ENCODE measurements around the gene DES. TPM values are rescaled to one million over a fixed set of nuclear protein-coding genes. Genes with fewer than 3 reads are reported as not detected.
A peak's percentile ranks its signal among the peaks of the same experiment; 100 is the strongest.

The DES gene
- total RNA-seq, 1 experiment from 2014 or later, result not detected

GRCh38 chr2:219430633-219431615 lies 12.7 kb downstream of the DES start:
- in situ Hi-C loops (cut with HindIII; ENCODE audit: low pct_unique_long_range_greater_than_20kb, low sequenced_read_pairs), result no loop called here
- DNase-seq (ENCODE audit: low read depth, low spot score), result peak; percentile 45

DNA sequence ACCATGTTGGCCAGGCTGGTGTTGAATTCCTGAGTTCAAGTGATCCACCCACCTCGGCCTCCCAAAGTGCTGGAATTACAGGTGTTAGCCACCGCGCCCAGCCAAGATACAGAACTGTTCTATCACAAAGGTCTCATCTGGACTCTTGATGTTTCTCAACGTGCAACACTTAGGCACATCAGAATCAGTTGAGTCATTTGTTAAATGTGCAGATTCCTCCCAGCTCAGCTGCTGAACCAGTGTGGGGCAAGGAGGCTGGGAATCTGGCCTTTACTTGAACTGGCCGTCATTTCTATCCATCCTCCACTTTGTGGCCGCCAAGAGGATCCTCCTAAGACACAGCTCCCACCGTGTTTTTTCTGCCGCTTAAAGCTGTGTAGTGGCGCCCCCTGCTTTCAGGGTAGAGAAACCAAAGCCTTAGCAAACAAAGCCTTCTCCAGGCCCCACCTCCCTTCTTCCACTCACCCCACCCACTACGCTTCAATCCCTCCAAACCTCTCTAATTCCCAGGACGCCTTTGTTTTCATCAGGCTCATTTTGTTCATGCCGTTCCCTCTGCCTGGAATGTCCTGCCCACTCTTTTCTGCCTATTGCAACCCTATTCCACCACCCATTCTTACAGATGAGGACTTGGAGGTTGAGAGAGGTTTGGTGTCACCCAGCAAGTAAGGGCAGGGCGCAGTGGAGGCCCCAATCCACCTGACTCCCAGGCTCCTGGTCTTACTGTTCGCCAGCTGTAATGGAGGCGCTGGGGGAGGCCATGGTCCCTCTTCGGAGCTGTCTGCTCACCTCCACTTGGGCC lies 15.7 kb downstream of the DES start:
- DNase-seq (ENCODE audit: low read depth, low spot score), result peak; percentile 84
- in situ Hi-C loops (cut with HindIII; ENCODE audit: low pct_unique_long_range_greater_than_20kb, low sequenced_read_pairs), result no loop called here

- in situ Hi-C loops (cut with HindIII; ENCODE audit: low pct_unique_long_range_greater_than_20kb, low sequenced_read_pairs), result no loop called here
- DNase-seq (ENCODE audit: low read depth, low spot score), result no peak
Measured at GRCh38 chr2:219434468-219434717, 16.2 kb downstream of the DES start.

GRCh38 chr2:219434718-219435525 lies 16.7 kb downstream of the DES start, which contains the start of gene SPEG:
Gene SPEG (plus strand): TSS chr2:219434843. CDS start chr2:219434978, 135 bp downstream.
- no peak for DNase-seq (ENCODE audit: low read depth, low spot score)
- in situ Hi-C loops (cut with HindIII; ENCODE audit: low pct_unique_long_range_greater_than_20kb, low sequenced_read_pairs), result no loop called here

GRCh38 chr2:219435701-219436100 lies 17.5 kb downstream of the DES start:
- DNase-seq (ENCODE audit: low read depth, low spot score), result no peak
- in situ Hi-C loops (cut with HindIII; ENCODE audit: low pct_unique_long_range_greater_than_20kb, low sequenced_read_pairs), result no loop called here

DNA sequence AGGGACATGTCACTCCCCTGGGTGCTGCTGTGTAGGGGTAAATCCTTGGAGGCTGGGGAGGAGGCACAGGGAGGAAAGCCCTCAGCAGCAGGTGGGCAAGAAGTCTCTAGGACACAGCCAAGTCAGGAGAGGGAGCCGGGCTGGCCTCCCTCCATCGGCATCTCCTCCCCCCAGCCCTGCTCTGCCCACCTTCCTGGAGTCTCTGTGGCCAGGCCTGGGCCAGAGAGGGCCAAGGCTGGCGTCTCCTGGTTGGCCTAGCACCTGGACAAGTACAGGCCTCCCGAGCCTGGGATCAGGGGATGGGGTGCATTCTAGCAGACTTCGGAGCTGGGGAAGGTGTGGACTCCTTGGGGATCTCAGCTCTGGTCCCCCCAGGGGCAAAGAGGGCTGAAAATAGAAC lies 18.3 kb downstream of the DES start:
- in situ Hi-C loops (cut with HindIII; ENCODE audit: low pct_unique_long_range_greater_than_20kb, low sequenced_read_pairs), result no loop called here

DNA sequence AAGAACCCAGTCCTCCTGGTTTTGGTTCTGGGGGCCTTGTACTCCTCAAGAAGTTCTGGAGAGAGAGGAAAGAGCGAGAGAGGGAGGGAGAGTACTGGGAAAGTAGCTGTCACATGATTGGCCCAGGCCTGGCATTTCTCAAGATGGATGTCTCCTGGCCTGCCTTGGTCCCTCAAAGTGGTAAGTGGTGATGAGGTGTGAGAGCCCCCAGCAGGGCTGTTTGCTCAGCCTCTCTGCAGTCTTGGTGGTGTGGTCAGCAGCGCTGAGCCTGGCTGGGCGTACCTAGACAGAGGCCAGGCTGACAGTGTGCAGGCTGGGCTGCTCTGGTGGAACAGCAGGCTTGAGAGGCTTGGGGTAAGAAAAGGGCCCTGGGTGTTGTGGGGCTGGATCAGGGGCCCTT lies 19.0 kb downstream of the DES start:
- in situ Hi-C loops (cut with HindIII; ENCODE audit: low pct_unique_long_range_greater_than_20kb, low sequenced_read_pairs), result no loop called here
- no peak for DNase-seq (ENCODE audit: low read depth, low spot score)

More for the DNA sequence above, 18.3 kb downstream of the DES start:
- DNase-seq (ENCODE audit: low read depth, low spot score), result no peak

- DNase-seq (ENCODE audit: low read depth, low spot score), result no peak
- in situ Hi-C loops (cut with HindIII; ENCODE audit: low pct_unique_long_range_greater_than_20kb, low sequenced_read_pairs), result no loop called here
Measured at GRCh38 chr2:219437690-219438206, 19.6 kb downstream of the DES start.

DNA sequence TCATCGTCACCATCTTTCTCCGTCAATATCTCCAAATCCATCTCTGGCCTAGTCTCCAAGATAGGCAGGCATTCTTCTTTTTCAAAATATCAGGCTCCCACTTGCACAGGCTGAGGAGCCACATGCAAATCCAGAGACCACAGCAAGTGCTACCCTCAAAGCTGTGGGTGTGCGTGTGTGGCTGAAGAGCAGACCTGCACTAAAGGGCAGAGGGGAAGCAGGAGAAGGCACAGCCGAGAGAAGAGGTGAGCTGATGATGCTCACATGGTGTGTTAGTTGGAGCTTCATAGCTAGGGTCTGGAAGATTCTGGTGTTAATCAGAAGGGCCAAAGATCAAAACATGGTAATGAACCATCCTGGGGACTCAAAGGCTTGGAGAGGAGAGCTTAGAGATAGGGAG lies 20.3 kb downstream of the DES start:
- in situ Hi-C loops (cut with HindIII; ENCODE audit: low pct_unique_long_range_greater_than_20kb, low sequenced_read_pairs), result no loop called here
- no peak for DNase-seq (ENCODE audit: low read depth, low spot score)

DNA sequence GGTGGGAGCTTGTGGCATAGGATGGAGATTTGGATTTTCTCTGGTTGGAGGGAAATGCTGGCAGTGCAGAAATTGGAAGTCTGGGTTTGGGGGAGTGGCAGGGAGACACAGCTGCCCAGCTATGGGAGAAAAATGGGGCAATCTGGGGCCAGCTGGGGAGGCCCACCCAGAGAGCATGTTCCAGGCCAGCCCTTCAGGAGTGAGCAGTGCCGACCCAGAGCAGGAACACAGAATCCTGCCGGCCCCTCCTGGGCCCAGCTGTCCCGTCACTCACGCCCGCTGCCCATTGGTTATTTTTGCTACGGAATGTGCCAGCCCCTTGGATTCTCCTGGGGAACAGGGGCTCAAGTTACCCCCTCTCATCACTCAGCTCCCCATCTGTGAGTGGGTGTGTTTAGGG lies 21.3 kb downstream of the DES start:
- in situ Hi-C loops (cut with HindIII; ENCODE audit: low pct_unique_long_range_greater_than_20kb, low sequenced_read_pairs), result no loop called here
- DNase-seq (ENCODE audit: low read depth, low spot score), result no peak

DNA sequence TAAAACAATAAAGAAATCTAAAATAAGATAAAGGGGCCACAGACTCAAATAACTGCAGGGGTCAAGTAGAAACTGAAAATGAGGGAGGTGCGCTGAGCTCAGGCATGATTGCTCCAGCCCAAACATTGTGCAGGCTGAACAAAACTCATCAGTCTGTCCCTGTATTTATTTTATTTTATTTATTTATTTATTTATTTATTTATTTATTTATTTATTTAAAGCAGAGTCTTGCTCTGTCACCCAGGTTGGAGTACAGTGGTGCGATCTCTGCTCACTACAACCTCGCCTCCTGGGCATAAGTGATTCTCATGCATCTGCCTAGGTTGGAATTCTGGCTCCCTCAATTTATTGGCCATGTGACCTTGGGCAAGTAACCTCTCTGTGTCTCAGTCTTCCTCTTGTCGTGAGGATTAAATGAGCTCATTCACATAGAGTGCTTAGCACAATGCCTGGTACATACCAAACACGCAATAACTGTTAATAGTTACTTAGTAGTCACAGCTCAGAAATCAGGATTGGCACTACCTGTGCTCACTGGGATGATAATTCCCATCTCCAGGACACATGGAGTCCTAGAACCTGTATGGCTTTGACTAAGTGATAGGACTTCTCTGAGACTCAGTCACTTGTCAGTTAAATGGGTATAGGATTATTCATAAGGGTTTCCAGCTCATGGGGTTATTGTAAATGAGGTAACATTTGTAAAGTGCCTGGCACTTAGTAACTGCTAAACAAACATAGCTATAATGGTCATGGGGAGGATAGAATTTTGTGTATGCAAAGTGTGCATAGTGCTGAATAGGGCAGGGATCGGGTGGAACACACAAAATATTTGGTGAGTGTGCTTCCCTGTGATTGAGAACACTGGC lies 22.4 kb downstream of the DES start:
- in situ Hi-C loops (cut with HindIII; ENCODE audit: low pct_unique_long_range_greater_than_20kb, low sequenced_read_pairs), result no loop called here
- peak; percentile 44 for DNase-seq (ENCODE audit: low read depth, low spot score)

DNA sequence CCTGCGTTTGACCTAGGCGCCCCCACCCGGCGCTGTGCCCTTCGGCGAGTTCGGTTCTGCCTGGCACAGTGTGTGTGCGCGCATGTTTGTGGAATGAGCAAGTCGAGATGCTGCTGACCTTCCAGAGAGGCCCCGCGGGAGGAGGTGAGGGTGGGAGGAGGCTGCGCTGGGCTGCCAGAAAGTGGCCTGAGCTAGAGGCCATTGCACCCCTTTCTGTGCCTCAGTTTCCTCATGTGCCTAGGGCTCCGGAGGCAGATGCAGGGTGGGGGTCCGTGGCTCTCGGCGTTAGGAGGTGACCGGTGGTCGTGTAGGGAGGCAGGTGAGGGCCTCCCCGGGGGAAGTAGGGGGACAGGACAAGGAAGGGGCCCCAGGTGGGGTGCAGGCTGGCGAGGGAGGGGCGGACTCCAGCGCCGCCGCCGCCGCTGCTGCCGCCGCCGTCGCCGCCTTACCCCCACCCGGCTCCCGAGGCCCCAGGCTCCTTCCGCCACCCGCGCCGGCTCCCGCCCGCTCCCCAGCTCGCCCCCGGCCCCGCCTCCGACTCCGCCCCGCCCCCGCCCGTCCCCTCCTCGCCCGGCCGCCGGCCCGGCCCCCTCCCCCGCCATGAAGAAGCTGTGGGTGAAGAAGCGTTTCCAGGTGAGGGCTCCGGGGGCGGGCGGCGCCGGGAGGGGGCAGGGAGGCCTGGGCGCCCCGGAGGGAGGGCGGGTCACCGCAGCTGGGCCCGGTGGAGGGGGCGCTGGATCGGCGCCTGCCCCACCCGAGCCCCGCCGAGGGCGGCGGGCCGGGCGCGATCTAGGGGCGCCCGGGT lies 23.5 kb downstream of the DES start:
- peak; percentile 32 for DNase-seq (ENCODE audit: low read depth, low spot score)
- in situ Hi-C loops (cut with HindIII; ENCODE audit: low pct_unique_long_range_greater_than_20kb, low sequenced_read_pairs), result no loop called here

- in situ Hi-C loops (cut with HindIII; ENCODE audit: low pct_unique_long_range_greater_than_20kb, low sequenced_read_pairs), result no loop called here
- no peak for DNase-seq (ENCODE audit: low read depth, low spot score)
Measured at GRCh38 chr2:219442256-219443015, 24.3 kb downstream of the DES start.

DNA sequence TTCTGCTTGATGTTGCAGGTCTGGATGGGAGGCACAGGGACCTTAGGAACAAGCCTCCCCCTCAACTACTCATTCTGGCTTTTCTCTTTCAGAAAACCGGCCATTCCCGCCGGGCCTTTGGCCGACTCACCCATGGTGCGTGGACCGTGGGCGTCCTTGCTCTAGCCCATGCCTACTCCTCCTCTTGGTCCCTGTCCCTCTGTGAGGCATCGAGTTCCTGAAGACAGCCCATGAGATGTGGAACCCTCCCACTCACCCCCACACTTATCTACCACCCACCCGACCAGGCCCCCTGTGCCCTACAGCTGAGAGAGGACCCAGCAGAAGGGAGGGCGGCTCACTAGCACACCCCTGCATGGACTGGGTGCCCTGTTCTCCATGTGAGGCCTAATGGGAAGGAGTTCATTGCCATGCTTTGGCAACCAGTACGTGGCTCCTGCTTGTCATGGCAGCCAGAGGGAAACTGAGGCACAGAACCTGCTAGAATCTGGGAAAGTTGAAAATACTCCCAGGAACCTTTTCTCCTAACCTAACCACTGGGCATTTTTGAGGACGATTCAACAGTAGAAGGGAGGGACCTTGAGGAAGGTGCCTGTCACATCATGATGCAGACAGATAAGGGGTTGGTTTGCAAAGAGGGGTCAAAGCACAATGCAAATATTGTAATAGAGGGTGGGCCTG lies 25.0 kb downstream of the DES start:
- no peak for DNase-seq (ENCODE audit: low read depth, low spot score)
- in situ Hi-C loops (cut with HindIII; ENCODE audit: low pct_unique_long_range_greater_than_20kb, low sequenced_read_pairs), result no loop called here

DNA sequence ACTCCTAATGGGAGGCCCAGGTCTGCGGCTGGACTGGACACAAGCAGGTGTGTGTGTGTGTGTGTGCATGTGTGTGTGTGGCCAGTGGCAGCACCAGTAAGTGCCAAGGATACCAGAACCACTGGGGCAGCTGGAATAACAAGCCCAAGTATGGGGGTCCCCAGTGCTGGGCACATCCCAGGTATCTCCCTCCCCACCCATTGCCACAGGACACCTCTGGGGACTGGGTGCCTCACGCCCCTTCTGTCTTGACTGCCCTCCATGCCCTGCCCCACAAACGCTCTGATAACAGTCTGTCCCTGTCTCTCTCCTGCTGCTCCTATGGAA lies 25.5 kb downstream of the DES start:
- in situ Hi-C loops (cut with HindIII; ENCODE audit: low pct_unique_long_range_greater_than_20kb, low sequenced_read_pairs), result no loop called here
- DNase-seq (ENCODE audit: low read depth, low spot score), result no peak

Data from SK-MEL-5 (cell line).